Pancreas (tissue), 10 donors: ENCODE data around the gene NKX6-2. TPM values are rescaled to one million over a fixed set of nuclear protein-coding genes. Genes with fewer than 3 reads are reported as not detected.

Experiments
- ATAC-seq, 4 donors: fragments of 200-7000 bp; cut with Tn5 transposase; one replicate each; pipeline versions ENCODE4 v1.8.0 to v1.9.1; 2020; ENCODE audit warnings: mild to moderate bottlenecking in 4 of 4, moderate library complexity in 4 of 4
- DNase-seq, 6 donors: peaks; one replicate each; pipeline ENCODE4 v3.0.0-alpha.2; 2020
- FAIRE-seq: peaks from 2 replicates; lab custom pipeline; 2012; peaks lifted over from hg19 to GRCh38; lab: Jason Lieb, UNC
- H3K27ac ChIP-seq, 4 donors: fragments of 200-600 bp; sonication (generic); 1 replicate in 3 of 4; 2 replicates in 1 of 4; pipeline versions ENCODE4 v1.5.0 to v1.8.0; 2020
- H3K27me3 ChIP-seq, 4 donors: fragments of 200-600 bp; one replicate each; pipeline ENCODE4 v1.8.0; 2021
- H3K36me3 ChIP-seq, 3 donors: fragments of 200-600 bp; sonication (generic) in 1 of 3; one replicate each; pipeline versions ENCODE4 v1.5.0 to v1.8.0; 2020 to 2021
- H3K4me1 ChIP-seq, 3 donors: fragments of 200-600 bp; one replicate each; pipeline ENCODE4 v1.8.0; 2021
- H3K4me3 ChIP-seq, 4 donors: fragments of 200-600 bp; sonication (generic) in 2 of 4; one replicate each; pipeline versions ENCODE4 v1.5.0 to v1.8.0; 2020 to 2021
- H3K9me3 ChIP-seq, 4 donors: fragments of 200-600 bp; one replicate each; pipeline ENCODE4 v1.8.0; 2021
- CTCF ChIP-seq, 4 donors: fragments of 200-600 bp; sonication (generic) in 3 of 4; IDR thresholded peaks; one replicate each; pipeline versions ENCODE4 v1.5.0 to v1.8.0; 2021; ENCODE audit warnings: antibody characterized with exemption in 4 of 4
- WGBS, 2 donors: extraction: QIAGEN DNeasy Blood & Tissue Kit; methylation state at CpG; one replicate each; pipeline ENCODE4 v1.1.7; 2013; 5-methylcytosine and 5-hydroxymethylcytosine counted together
- intact Hi-C, 3 donors: fragments of 100-400 bp; cut with DNase I; formaldehyde crosslinking; loops; one replicate each; pipeline versions ENCODE4 v1.11.1 to v1.14.2; 2022
- polyA plus RNA-seq, 2 donors: library from polyadenylated mRNA; stranded (reverse); fragments of 200-250 nt; gene quantifications; one replicate each; pipeline ENCODE4 v1.2.3, GENCODE V29; 2013
- total RNA-seq, 6 donors: library from RNA; stranded (reverse); fragmentation: NEBNext Ultra II Directional in 4 of 6; extraction: Animal tissue kit (Norgen Biotek cat#: 25700) in 4 of 6; gene quantifications; one replicate each; pipeline versions ENCODE4 v1.2.1 to v1.2.4, GENCODE V29; 2021 to 2023
- donor health status: healthy with polysubstance abuse.
- donor health status: DM: no; HTN: no; CAD: no; lungs with moderate emphysema.
- donor health status: DM: no; HTN: no; CAD: no.
- donor health status: control.
- donor health status: control.
- donor health status: Bipolar disorder and iron deficiency.
- donor health status: DM: yes; HTN: yes; CAD: no.
- donor health status: DM: no; HTN: no; CAD: no.
- donor health status: DM: no; HTN: no; CAD: no.
- donor health status: DM: yes; HTN: yes; CAD: no.

Gene NKX6-2
- total RNA-seq (1 to 10 TPM in 1 of 6 donors, under 1 TPM in 2, not detected in 3; 0.09 to 1.2 (median 0.12) TPM), polyA plus RNA-seq (1 to 10 TPM in 1 of 2 donors, under 1 TPM in 1; 0.16 to 2.3 TPM)

DNA sequence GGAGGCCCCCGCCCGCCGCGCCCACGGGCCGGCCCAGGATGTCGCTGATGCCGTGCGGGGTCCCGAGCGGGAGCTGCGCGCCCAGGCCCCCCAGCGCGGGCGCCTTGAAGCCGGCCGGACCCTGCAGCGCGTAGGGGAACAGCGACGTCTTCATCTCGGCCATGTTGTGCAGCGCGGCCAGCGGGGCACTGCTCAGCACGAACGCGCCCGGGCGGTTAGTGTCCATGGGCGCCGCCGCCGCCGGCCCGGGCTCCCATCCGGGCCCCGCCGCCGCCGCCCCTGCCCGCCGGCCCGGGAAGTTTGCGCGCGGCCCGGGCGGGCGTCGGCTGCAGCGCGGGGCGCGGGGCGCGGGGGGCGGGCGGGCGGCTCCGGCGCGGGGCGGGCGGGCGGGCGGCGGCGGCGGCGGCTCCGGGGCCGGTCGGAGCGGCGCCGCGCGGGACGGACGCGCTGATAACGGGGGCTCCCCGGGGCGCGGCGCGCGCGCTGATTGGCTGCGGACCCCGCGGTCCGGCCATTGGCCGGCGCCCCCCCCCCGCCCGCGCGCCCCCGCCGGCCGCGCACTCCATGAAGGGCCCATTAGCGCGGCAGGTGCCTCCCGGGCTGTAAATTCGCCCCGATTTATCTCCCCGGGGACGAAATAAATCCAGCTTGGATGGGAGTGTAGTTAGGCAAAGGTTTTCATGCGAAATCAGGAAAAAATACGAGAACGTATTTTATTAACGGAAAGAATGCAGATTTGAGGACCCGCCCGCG is at the start of gene NKX6-2:
TSS of gene NKX6-2 (minus strand) at position 425 of the 753 bp plus-strand sequence. CDS start at position 226, 199 bp downstream.
- H3K4me1 ChIP-seq: peaks cover 0 to 3% (median 0%) of the 10 kb centered on the region in 3 donors
- no peak for DNase-seq
- TF ChIP-seq CTCF (IDR thresholded peaks at IDR 0.05): no peak
- H3K9me3 ChIP-seq: no peaks in the 10 kb centered on the region
- H3K4me3 ChIP-seq: peak within 1 kb of the TSS in 2 of 4 donors; percentile 9 to 30
- 2 to 4% methylated on average over 34 to 119 of the region's 119 CpGs for WGBS, 2 donors
- peaks cover 0 to 36% (median 15%) of the 10 kb centered on the region in 4 donors for H3K27me3 ChIP-seq
- no peak for FAIRE-seq
- ATAC-seq: no peak
- H3K36me3 ChIP-seq: peaks cover 0 to 14% (median 0%) of the 10 kb centered on the region in 3 donors
- intact Hi-C loops: loop anchor here in 1 of 3 donors (10.0 kb wide), 1 partner anchor 131 kb away; no protein-coding TSS in a partner anchor
- no peak within 1 kb of the TSS for H3K27ac ChIP-seq

- WGBS, 2 donors: 64 to 67% methylated on average over 22 to 25 of the region's 25 CpGs
- Histone ChIP-seq H3K4me1 (no peaks in the 10 kb centered on the region), H3K36me3 (no peaks in the 10 kb centered on the region), H3K9me3 (no peaks in the 10 kb centered on the region), H3K27me3 (peaks cover 0 to 12% (median 0%) of the 10 kb centered on the region in 4 donors), H3K4me3 (no peak overlapping the region), H3K27ac (no peak overlapping the region)
- no peak for TF ChIP-seq CTCF (IDR thresholded peaks at IDR 0.05)
- no peak for FAIRE-seq
- no peak for ATAC-seq
- peak in 2 of 6 donors; percentile 43 to 55 for DNase-seq
- intact Hi-C loops: loop anchor here in 1 of 3 donors (10.0 kb wide), 1 partner anchor 290 kb away; no protein-coding TSS in a partner anchor
These were observed 49.2 kb upstream of the NKX6-2 start for GRCh38 chr10:132834891-132835847.

- ATAC-seq: no peak
- DNase-seq: peak in 1 of 6 donors; percentile 43
- 66 to 68% methylated on average over 18 of the region's 18 CpGs for WGBS, 2 donors
These were observed 48.4 kb upstream of the NKX6-2 start for GRCh38 chr10:132834311-132834761.

More at GRCh38 chr10:132834311-132834761, 48.4 kb upstream of the NKX6-2 start:
- no peaks in the 10 kb centered on the region for H3K9me3 ChIP-seq
- H3K27ac ChIP-seq: no peak overlapping the region
- TF ChIP-seq CTCF (IDR thresholded peaks at IDR 0.05): no peak
- no peaks in the 10 kb centered on the region for H3K36me3 ChIP-seq
- no peak for FAIRE-seq
- intact Hi-C loops: loop anchor here in 1 of 3 donors (10.0 kb wide), 1 partner anchor 290 kb away; no protein-coding TSS in a partner anchor
- no peaks in the 10 kb centered on the region for H3K4me1 ChIP-seq
- H3K4me3 ChIP-seq: no peak overlapping the region
- H3K27me3 ChIP-seq: peaks cover 0 to 12% (median 0%) of the 10 kb centered on the region in 4 donors
